ENCODE data around the gene TSHZ2. TPM values are rescaled to one million over a fixed set of nuclear protein-coding genes. Genes with fewer than 3 reads are reported as not detected.
"Not testable (repeated sequence)": the region's sequence is repeated elsewhere in the genome, so short reads cannot be mapped to it uniquely, and the experiment has no call there.

TSHZ2 gene
- total RNA-seq, 1 donor from 2014 or later: 22.9 TPM

DNA sequence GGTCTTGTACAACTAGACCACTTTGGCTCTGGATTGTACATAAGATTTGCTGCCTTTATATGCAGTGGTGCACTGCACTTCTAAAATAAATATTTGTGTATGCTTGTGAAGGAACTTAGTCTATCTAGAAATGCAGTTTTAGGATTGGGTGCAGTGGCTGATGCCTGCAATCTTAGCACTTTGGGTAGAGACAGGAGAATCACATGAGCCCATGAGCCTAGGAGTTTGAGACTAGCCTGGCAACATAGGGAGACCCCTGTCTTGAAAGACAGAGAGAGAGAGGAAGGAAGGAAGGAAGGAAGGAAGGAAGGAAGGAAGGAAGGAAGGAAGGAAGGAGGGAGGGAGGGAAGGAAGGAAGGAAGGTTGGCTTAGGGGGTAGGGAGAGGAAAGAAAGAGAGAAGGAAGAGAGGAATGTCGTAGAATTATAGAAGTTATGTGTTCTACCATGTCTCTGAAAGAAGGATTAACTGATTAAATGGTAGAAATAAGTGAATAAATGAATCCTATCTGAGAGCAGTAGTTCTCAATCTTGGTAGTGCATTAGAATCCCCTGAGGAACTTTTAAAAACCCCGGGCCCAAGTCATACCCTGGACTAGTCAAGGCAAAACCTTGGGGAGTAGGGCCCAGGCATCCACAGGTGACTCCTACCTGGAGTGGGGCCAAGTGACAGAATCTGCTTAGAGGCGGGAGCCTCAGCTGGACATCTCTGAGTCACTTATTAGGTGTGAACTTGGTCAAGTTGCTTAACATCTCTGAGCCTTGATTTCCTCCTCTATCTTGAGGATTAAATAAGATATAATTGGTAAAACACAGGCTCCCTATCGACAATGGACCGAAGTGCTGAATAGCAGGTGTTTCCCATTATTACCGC is 491.2 kb downstream of the TSHZ2 start:
- Mint-ChIP-seq H3K27me3 (no peaks in the 10 kb centered on the region), H3K4me3 (ENCODE audit: low read depth) (no peak overlapping the region), H3K9me3 (ENCODE audit: low read depth) (peaks cover 11% of the 10 kb centered on the region), H3K4me1 (ENCODE audit: low read depth) (no peaks in the 10 kb centered on the region), H3K27ac (no peak overlapping the region), H3K36me3 (ENCODE audit: insufficient read depth) (peaks cover 15% of the 10 kb centered on the region)
- TF ChIP-seq, protein P1, sequence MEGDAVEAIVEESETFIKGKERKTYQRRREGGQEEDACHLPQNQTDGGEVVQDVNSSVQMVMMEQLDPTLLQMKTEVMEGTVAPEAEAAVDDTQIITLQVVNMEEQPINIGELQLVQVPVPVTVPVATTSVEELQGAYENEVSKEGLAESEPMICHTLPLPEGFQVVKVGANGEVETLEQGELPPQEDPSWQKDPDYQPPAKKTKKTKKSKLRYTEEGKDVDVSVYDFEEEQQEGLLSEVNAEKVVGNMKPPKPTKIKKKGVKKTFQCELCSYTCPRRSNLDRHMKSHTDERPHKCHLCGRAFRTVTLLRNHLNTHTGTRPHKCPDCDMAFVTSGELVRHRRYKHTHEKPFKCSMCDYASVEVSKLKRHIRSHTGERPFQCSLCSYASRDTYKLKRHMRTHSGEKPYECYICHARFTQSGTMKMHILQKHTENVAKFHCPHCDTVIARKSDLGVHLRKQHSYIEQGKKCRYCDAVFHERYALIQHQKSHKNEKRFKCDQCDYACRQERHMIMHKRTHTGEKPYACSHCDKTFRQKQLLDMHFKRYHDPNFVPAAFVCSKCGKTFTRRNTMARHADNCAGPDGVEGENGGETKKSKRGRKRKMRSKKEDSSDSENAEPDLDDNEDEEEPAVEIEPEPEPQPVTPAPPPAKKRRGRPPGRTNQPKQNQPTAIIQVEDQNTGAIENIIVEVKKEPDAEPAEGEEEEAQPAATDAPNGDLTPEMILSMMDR (IDR thresholded peaks at IDR 0.05; ENCODE audit: unreplicated experiment): no peak
- no peak for DNase-seq (ENCODE audit: low spot score, unreplicated experiment)

DNA sequence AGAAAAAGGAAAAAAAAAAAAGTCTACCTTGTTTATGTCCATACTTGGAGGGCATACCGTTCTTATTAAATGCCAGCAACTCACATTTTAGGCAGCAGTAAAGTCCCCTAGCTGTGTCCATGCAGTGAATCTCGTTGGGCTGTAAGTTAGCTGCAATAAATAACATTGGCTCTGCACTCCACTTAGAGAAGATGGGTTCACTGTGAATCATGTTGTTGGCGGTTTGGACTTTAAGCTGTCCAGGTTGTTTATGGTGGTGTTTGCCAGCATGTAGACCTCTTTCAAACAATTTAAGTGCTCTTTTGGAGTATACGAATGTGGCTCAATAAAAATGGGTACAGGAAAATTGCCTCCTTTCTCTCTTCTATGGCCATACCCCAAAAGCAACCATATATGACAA is 494.1 kb downstream of the TSHZ2 start:
- TF ChIP-seq, protein P1 (IDR thresholded peaks at IDR 0.05; ENCODE audit: unreplicated experiment): no peak
- no peak overlapping the region for H3K27ac Mint-ChIP-seq
- H3K9me3 Mint-ChIP-seq (ENCODE audit: low read depth): peaks cover 10% of the 10 kb centered on the region
- H3K27me3 Mint-ChIP-seq: no peaks in the 10 kb centered on the region
- no peak overlapping the region for H3K4me3 Mint-ChIP-seq (ENCODE audit: low read depth)
- H3K4me1 Mint-ChIP-seq (ENCODE audit: low read depth): no peaks in the 10 kb centered on the region
- H3K36me3 Mint-ChIP-seq (ENCODE audit: insufficient read depth): peaks cover 14% of the 10 kb centered on the region
- DNase-seq (ENCODE audit: low spot score, unreplicated experiment): no peak

DNA sequence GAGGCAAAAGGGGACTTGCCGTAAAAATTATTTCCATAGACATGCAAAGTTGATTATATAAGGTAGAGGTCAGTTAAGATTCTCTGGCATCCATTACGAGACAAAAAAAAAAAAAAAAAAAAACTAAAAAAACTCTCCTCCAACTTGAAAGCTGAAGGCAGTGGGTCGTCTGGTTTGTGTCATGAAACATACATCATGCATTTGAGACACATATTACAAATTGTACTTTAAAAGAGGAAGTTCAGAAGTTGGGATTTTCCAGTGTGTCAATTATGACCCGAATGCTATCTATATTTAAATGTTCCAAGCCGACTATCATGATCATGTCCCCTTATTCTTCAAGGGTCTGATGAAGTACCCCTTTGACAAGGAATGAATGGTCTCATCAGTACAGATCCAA is 496.4 kb downstream of the TSHZ2 start:
- no peak overlapping the region for H3K27ac Mint-ChIP-seq
- H3K36me3 Mint-ChIP-seq (ENCODE audit: insufficient read depth): peaks cover 13% of the 10 kb centered on the region
- no peak for DNase-seq (ENCODE audit: low spot score, unreplicated experiment)
- H3K4me1 Mint-ChIP-seq (ENCODE audit: low read depth): no peaks in the 10 kb centered on the region
- peaks cover 8% of the 10 kb centered on the region for H3K9me3 Mint-ChIP-seq (ENCODE audit: low read depth)
- H3K27me3 Mint-ChIP-seq: no peaks in the 10 kb centered on the region
- H3K4me3 Mint-ChIP-seq (ENCODE audit: low read depth): no peak overlapping the region
- TF ChIP-seq, protein P1 (IDR thresholded peaks at IDR 0.05; ENCODE audit: unreplicated experiment): no peak

DNA sequence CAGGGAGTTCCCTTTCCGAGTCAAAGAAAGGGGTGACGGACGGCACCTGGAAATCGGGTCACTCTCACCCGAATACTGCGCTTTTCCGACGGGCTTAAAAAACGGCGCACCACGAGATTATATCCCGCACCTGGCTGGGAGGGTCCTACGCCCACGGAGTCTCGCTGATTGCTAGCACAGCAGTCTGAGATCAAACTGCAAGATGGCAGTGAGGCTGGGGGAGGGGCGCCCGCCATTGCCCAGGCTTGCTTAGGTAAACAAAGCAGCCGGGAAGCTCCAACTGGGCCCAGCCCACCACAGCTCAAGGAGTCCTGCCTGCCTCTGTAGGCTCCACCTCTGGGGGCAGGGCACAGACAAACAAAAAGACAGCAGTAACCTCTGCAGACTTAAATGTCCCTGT is 500.7 kb downstream of the TSHZ2 start:
- not testable (repeated sequence) for H3K4me1 Mint-ChIP-seq (ENCODE audit: low read depth); H3K27ac Mint-ChIP-seq; H3K9me3 Mint-ChIP-seq (ENCODE audit: low read depth); DNase-seq (ENCODE audit: low spot score, unreplicated experiment); H3K4me3 Mint-ChIP-seq (ENCODE audit: low read depth); H3K27me3 Mint-ChIP-seq
- peaks cover 12% of the 10 kb centered on the region for H3K36me3 Mint-ChIP-seq (ENCODE audit: insufficient read depth)

DNA sequence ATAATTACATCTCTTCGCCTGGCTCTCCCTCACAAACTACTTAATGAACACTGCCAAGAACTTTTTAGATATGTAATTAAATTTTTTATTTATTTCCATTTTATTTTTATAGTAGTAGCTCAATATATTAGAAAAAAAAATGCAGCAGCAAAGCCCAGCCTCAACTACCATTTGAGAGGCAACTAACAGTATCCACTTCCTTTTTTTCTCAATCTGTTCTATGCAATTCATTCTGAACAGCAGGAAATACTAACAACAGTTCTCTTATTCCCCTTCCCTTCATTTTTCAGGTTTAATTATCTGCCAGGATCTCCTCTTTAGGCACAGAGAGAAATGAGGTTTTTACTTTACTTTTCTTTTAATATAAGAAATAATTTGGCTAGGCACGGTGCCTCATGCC is 508.8 kb downstream of the TSHZ2 start:
- H3K4me1 Mint-ChIP-seq (ENCODE audit: low read depth): no peaks in the 10 kb centered on the region
- TF ChIP-seq, protein P1 (IDR thresholded peaks at IDR 0.05; ENCODE audit: unreplicated experiment): no peak
- no peaks in the 10 kb centered on the region for H3K27me3 Mint-ChIP-seq
- H3K9me3 Mint-ChIP-seq (ENCODE audit: low read depth): peaks cover 4% of the 10 kb centered on the region
- no peak overlapping the region for H3K27ac Mint-ChIP-seq
- no peak for DNase-seq (ENCODE audit: low spot score, unreplicated experiment)
- no peak overlapping the region for H3K4me3 Mint-ChIP-seq (ENCODE audit: low read depth)
- peaks cover 4% of the 10 kb centered on the region for H3K36me3 Mint-ChIP-seq (ENCODE audit: insufficient read depth)

Data from progenitor cell of endocrine pancreas (in vitro differentiated cells).